ENCODE results near the gene SPOCK1. TPM values are rescaled to one million over a fixed set of nuclear protein-coding genes. Genes with fewer than 3 reads are reported as not detected.

SPOCK1 gene
- total RNA-seq, 1 experiment from 2014 or later: 23.9 TPM

DNA sequence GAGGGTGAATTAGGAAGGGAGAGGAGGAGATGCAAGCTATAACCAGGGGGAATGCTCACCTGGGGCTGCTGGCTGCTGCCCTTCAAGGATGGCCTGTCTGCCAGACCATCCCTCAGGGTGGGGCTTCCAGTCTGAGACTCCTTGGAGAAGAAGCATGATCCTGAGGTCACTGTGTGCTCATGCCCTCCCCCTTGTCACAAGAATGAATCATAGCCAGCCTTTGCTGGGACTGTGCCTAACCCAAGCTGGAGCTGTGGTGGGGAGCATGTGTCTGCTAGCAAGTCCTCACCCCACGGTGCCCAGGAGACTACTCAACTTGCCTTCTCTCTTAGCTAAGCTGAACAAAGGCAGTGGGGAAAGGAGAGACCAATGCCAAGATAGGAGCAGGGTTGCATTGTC is 463.6 kb downstream of the SPOCK1 start:
- no peaks in the 10 kb centered on the region for H3K27me3 ChIP-seq (ENCODE audit: insufficient read depth, low read depth)
- no peak overlapping the region for H2AFZ ChIP-seq
- H3K9me2 ChIP-seq (ENCODE audit: insufficient read depth): no peaks in the 10 kb centered on the region
- no peaks in the 10 kb centered on the region for H3K36me3 ChIP-seq (ENCODE audit: low read depth)
- H3F3A ChIP-seq (ENCODE audit: insufficient read depth, low read depth): no peaks in the 10 kb centered on the region
- no peaks in the 10 kb centered on the region for H4K20me1 ChIP-seq (ENCODE audit: insufficient read depth)
- peak in 1 of 2 experiments; percentile 6 for DNase-seq
- BruUV-seq (replicated peaks): no TSS peak
- TF ChIP-seq, protein P1, sequence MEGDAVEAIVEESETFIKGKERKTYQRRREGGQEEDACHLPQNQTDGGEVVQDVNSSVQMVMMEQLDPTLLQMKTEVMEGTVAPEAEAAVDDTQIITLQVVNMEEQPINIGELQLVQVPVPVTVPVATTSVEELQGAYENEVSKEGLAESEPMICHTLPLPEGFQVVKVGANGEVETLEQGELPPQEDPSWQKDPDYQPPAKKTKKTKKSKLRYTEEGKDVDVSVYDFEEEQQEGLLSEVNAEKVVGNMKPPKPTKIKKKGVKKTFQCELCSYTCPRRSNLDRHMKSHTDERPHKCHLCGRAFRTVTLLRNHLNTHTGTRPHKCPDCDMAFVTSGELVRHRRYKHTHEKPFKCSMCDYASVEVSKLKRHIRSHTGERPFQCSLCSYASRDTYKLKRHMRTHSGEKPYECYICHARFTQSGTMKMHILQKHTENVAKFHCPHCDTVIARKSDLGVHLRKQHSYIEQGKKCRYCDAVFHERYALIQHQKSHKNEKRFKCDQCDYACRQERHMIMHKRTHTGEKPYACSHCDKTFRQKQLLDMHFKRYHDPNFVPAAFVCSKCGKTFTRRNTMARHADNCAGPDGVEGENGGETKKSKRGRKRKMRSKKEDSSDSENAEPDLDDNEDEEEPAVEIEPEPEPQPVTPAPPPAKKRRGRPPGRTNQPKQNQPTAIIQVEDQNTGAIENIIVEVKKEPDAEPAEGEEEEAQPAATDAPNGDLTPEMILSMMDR (conservative IDR thresholded peaks at IDR 0.05): no peak
- no peak for TF ChIP-seq EZH2 (IDR thresholded peaks at IDR 0.05; ENCODE audit: low read depth)
- ChIA-PET POLR2A (ENCODE audit: unreplicated experiment) (no interaction called here), CTCF (no interaction called here)
- no peak overlapping the region for H3K4me2 ChIP-seq
- H3K27ac ChIP-seq: no peak overlapping the region
- H3K4me1 ChIP-seq (replicated peaks; ENCODE audit: insufficient read depth): no peaks in the 10 kb centered on the region; the same call in 1 of the 2 replicates
- no peaks in the 10 kb centered on the region for H3K9me3 ChIP-seq (ENCODE audit: insufficient read depth, low read depth)
- intact Hi-C loops (cut with micrococcal nuclease; ENCODE audit: unreplicated experiment): no loop called here
- no peak overlapping the region for H3K4me3 ChIP-seq
- no peaks in the 10 kb centered on the region for H3K79me2 ChIP-seq (ENCODE audit: low read depth)

DNA sequence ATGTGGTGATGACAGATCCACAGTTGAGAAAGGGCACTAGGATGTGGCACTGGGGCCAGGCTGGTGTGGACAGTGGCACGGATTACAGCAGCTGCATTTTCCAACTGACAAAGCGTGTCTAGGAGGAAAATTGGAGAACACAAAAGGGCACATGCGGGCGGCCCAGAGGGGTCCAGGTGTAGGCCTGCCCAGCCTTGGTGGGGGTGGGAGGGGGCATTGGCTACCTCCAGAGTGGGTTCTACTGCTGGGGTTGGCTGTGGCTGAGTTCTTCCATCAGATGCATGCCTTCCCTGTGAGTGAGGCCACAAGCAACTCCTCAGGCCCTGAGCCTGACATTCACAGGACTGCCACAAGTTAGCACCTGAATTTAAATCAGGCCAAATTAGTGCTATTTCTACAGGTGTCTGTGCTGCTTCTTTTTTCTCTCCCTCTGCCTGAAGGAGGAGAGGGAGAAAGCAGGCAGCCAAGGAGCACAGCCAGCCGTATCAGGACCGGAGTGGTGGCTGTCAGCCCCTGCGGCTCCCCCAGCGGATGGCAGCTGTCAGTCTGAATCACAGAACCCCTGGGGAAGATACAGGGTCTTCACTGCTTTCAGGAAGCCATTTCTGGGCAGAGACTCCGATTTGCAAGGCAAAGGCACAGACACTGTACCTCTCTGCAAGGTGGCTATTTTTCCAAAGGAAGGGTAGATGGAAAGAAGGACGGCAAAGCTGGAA is 464.2 kb downstream of the SPOCK1 start:
- CTCF ChIA-PET: no interaction called here
- no peaks in the 10 kb centered on the region for H3K36me3 ChIP-seq (ENCODE audit: low read depth)
- H3K27me3 ChIP-seq (ENCODE audit: insufficient read depth, low read depth): no peaks in the 10 kb centered on the region
- H3K79me2 ChIP-seq (ENCODE audit: low read depth): no peaks in the 10 kb centered on the region
- H3K4me1 ChIP-seq (replicated peaks; ENCODE audit: insufficient read depth): no peaks in the 10 kb centered on the region; the same call in 1 of the 2 replicates
- POLR2A ChIA-PET (ENCODE audit: unreplicated experiment): no interaction called here
- no peaks in the 10 kb centered on the region for H3K9me2 ChIP-seq (ENCODE audit: insufficient read depth)
- H3K9me3 ChIP-seq (ENCODE audit: insufficient read depth, low read depth): no peaks in the 10 kb centered on the region
- H3F3A ChIP-seq (ENCODE audit: insufficient read depth, low read depth): no peaks in the 10 kb centered on the region
- intact Hi-C loops (cut with micrococcal nuclease; ENCODE audit: unreplicated experiment): no loop called here
- no peak overlapping the region for H3K4me2 ChIP-seq
- no peak overlapping the region for H2AFZ ChIP-seq
- no TSS peak for BruUV-seq (replicated peaks)
- no peak overlapping the region for H3K4me3 ChIP-seq
- no peaks in the 10 kb centered on the region for H4K20me1 ChIP-seq (ENCODE audit: insufficient read depth)
- TF ChIP-seq, protein P1 (conservative IDR thresholded peaks at IDR 0.05): no peak
- no peak for TF ChIP-seq EZH2 (IDR thresholded peaks at IDR 0.05; ENCODE audit: low read depth)
- DNase-seq: no peak
- H3K27ac ChIP-seq: no peak overlapping the region

DNA sequence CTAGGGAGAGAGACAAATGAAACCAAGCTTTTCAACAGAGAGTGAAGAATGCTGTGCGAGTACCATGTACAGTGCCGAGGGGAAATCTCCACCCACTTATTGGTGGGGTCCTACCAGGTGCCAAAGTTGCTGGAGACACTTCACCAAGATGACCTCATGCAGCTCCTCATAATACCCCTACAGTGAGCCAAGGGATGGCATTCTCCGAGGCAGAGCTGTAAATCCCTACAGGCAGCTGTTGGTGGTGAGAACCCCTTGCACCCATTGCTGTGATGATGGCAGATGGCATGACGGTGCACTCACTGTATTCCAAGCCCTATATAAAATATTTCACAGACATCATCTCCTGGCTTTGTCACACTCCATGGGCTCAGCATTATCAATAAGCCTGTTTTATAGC is 464.9 kb downstream of the SPOCK1 start:
- Histone ChIP-seq H3K36me3 (ENCODE audit: low read depth) (no peaks in the 10 kb centered on the region), H3K9me2 (ENCODE audit: insufficient read depth) (no peaks in the 10 kb centered on the region), H3K27ac (no peak overlapping the region), H3K4me1 (replicated peaks; ENCODE audit: insufficient read depth) (no peaks in the 10 kb centered on the region; the same call in 1 of the 2 replicates), H4K20me1 (ENCODE audit: insufficient read depth) (no peaks in the 10 kb centered on the region), H3K4me2 (no peak overlapping the region), H3F3A (ENCODE audit: insufficient read depth, low read depth) (no peaks in the 10 kb centered on the region), H3K27me3 (ENCODE audit: insufficient read depth, low read depth) (no peaks in the 10 kb centered on the region), H2AFZ (no peak overlapping the region), H3K79me2 (ENCODE audit: low read depth) (no peaks in the 10 kb centered on the region), H3K4me3 (no peak overlapping the region), H3K9me3 (ENCODE audit: insufficient read depth, low read depth) (no peaks in the 10 kb centered on the region)
- ChIA-PET CTCF (no interaction called here), POLR2A (ENCODE audit: unreplicated experiment) (no interaction called here)
- DNase-seq: no peak
- BruUV-seq (replicated peaks): no TSS peak
- intact Hi-C loops (cut with micrococcal nuclease; ENCODE audit: unreplicated experiment): no loop called here
- no peak for TF ChIP-seq EZH2 (IDR thresholded peaks at IDR 0.05; ENCODE audit: low read depth)
- TF ChIP-seq, protein P1 (conservative IDR thresholded peaks at IDR 0.05): no peak

All from PC-9 (cell line).